ENCODE data around the gene KLHL42.

Gene KLHL42

DNA sequence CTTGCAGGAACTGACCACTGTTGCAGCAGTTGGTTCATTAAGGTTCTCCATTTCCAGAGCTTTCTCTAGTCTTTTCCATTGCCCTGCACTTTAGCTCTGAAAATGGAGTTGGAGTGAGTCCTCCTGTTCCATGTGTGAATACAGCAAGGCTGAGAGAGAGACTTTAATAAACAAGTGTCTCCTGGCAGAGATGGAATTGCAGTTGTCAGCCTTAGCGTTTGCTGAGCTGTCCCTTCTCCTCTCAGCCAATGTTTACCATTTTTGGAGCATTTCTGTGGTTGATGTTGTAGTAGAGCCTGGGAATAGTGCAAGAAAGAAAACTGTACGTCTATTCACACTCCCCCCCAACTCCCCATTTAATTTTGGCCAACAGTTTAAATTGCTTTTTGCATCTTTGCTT, 7.5 kb downstream of the KLHL42 start:
- H3K9me3 ChIP-seq (ENCODE audit: low read depth, low read length) = no peaks in the 10 kb centered on the region
- no peak overlapping the region for H3K9ac ChIP-seq (ENCODE audit: insufficient read length)
- H3K4me3 ChIP-seq = no peak overlapping the region
- peaks cover 18% of the 10 kb centered on the region for H3K36me3 ChIP-seq (ENCODE audit: insufficient read depth, low read length)
- no peak overlapping the region for H3K27ac ChIP-seq
- DNase-seq (ENCODE audit: low read depth, low spot score) = no peak
- TF ChIP-seq EZH2 (IDR thresholded peaks at IDR 0.05) (no peak), FOXP2 (optimal IDR thresholded peaks at IDR 0.05; ENCODE audit: control extremely low read depth, extremely low read length, insufficient read depth) (no peak), POLR2AphosphoS5 (IDR thresholded peaks at IDR 0.05; ENCODE audit: borderline replicate concordance, low read depth, low read length) (no peak)

DNA sequence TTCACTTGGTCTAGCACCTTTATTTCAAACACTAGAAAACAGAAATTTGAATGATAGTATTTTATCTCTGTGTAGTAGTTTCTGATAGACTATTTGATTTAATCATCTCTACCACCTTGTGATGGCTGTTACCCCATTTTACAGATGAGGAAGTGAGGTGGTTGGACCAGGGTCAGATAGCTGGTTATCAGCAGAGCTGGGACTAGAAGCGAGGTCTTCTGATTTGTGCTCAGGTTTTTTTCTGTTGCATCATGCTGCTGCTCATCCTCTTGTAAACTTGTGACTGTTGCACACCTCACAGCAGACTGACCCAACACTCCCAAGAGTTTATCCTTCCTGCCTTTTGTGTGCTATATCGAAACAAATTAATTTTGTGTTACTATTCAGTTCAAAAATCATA, 10.1 kb downstream of the KLHL42 start:
- DNase-seq (ENCODE audit: low read depth, low spot score) = no peak
- Histone ChIP-seq H3K27ac (no peak overlapping the region), H3K9ac (ENCODE audit: insufficient read length) (no peak overlapping the region), H3K4me3 (no peak overlapping the region), H3K9me3 (ENCODE audit: low read depth, low read length) (no peaks in the 10 kb centered on the region), H3K36me3 (ENCODE audit: insufficient read depth, low read length) (peaks cover 26% of the 10 kb centered on the region)
- no peak for TF ChIP-seq POLR2AphosphoS5 (IDR thresholded peaks at IDR 0.05; ENCODE audit: borderline replicate concordance, low read depth, low read length)
- no peak for TF ChIP-seq EZH2 (IDR thresholded peaks at IDR 0.05)
- no peak for TF ChIP-seq FOXP2 (optimal IDR thresholded peaks at IDR 0.05; ENCODE audit: control extremely low read depth, extremely low read length, insufficient read depth)

DNA sequence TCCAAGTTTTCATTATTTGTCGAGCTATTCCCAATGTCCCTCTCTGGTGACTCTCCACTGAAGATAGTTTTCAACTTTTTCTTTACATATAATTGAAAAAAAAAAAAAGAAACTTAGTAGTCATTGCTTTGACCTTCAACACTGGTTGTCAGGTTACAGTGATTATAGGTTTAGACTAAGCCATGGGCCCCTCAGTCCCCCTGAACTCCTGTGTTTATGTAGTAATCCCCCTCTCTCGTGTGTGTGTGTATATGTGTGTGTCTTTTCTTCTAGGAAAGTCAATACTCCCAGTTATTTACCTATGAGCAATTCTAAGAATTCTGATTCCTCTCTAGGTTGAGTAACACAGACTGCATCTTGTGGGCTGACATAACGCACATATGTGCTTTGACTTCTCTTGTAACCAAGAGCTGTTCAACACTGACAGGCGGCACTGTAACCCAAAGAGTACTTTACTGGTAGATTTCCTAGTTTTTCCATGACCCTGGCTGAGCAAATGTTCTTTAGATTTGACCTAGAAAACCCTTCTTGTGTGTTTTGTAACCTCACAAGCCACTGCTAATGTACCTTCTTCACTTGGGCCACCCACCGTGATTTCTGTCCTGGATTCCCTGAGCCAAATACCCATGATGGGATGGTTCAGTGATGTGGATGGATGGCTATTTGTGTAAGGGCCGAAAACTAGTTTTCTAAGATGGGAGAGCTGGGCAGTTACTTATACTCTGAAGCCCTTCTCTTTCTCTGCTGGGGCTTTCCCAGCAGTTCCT, 15.0 kb downstream of the KLHL42 start:
- Histone ChIP-seq H3K27ac (no peak overlapping the region), H3K36me3 (ENCODE audit: insufficient read depth, low read length) (peaks cover 59% of the 10 kb centered on the region), H3K4me3 (no peak overlapping the region), H3K9me3 (ENCODE audit: low read depth, low read length) (no peaks in the 10 kb centered on the region), H3K9ac (ENCODE audit: insufficient read length) (no peak overlapping the region)
- no peak for DNase-seq (ENCODE audit: low read depth, low spot score)
- TF ChIP-seq EZH2 (IDR thresholded peaks at IDR 0.05) = no peak
- TF ChIP-seq FOXP2 (optimal IDR thresholded peaks at IDR 0.05; ENCODE audit: control extremely low read depth, extremely low read length, insufficient read depth) = no peak
- TF ChIP-seq POLR2AphosphoS5 (IDR thresholded peaks at IDR 0.05; ENCODE audit: borderline replicate concordance, low read depth, low read length) = no peak

DNA sequence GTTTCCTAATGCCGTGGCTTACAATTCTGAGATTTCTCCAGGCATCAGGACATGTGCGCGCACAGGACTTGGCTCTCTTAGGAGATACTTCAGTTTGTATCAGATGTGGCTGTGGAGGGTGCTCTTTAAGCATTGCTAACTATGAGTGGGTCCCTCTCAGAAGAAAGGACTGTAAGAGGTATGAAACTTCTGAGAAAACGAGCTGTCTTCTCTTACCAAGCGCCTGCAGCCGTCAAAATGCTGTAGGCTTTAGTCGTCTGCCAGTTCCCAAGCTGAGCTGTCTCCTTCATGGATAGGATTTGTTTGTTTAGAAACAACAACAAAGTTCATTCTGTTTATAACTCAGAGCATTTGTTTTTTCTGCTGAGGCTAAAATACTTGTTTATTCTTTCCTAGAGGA, 16.1 kb downstream of the KLHL42 start:
- Histone ChIP-seq H3K4me3 (no peak overlapping the region), H3K36me3 (ENCODE audit: insufficient read depth, low read length) (peaks cover 58% of the 10 kb centered on the region), H3K9ac (ENCODE audit: insufficient read length) (no peak overlapping the region), H3K9me3 (ENCODE audit: low read depth, low read length) (no peaks in the 10 kb centered on the region), H3K27ac (no peak overlapping the region)
- TF ChIP-seq EZH2 (IDR thresholded peaks at IDR 0.05) (no peak), FOXP2 (optimal IDR thresholded peaks at IDR 0.05; ENCODE audit: control extremely low read depth, extremely low read length, insufficient read depth) (no peak), POLR2AphosphoS5 (IDR thresholded peaks at IDR 0.05; ENCODE audit: borderline replicate concordance, low read depth, low read length) (no peak)
- no peak for DNase-seq (ENCODE audit: low read depth, low spot score)

DNA sequence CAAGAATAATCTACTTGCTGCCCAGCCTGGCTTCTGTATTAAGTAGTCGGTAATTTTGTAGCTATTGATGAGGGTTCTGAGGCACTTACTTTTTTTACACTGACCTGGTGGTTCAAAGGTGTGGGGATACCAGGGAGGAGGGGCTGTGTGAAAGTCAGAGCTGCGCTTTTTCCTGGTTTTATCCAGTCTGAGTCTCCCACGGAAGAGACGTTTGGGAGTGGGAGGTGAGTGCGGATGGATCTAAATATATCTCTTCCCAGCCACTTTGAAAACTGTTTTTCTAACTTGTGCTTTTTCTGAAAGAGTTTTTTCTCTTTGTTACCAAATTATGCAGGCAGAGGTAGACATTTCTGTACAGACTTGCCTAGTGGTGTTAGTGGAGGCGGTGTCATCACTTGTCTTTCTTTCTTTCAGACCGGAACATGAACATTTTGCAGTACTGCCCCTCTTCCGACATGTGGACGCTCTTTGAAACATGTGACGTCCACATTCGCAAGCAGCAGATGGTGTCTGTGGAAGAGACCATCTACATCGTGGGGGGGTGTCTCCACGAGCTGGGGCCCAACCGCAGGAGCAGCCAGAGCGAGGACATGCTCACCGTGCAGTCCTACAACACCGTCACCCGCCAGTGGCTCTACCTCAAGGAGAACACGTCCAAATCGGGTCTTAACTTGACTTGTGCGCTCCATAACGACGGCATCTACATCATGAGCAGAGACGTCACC, 17.4 kb downstream of the KLHL42 start:
- Histone ChIP-seq H3K9me3 (ENCODE audit: low read depth, low read length) (no peaks in the 10 kb centered on the region), H3K27ac (no peak overlapping the region), H3K36me3 (ENCODE audit: insufficient read depth, low read length) (peaks cover 46% of the 10 kb centered on the region)

DNA sequence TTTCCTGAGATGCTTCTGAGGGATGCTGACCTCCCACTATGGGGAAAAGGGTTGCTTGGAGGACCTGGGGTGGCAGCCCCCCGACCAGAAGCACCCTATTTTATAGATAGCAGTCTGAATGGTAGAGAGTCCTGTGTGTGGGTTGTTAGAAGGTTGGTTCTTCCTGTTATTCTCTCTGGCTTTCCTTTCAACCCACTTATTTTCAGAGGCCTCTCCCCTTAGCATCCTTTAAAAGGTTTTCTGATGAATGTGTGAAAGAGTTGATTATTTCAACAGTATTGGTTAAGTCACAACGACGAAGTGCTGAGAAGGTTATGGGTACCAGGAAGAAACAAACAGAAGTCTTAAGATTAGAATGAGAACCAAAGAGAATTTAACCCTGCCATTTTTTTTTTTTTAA, 20.8 kb downstream of the KLHL42 start:
- no peak overlapping the region for H3K4me3 ChIP-seq
- no peak for DNase-seq (ENCODE audit: low read depth, low spot score)
- H3K36me3 ChIP-seq (ENCODE audit: insufficient read depth, low read length) = peaks cover 31% of the 10 kb centered on the region
- H3K9me3 ChIP-seq (ENCODE audit: low read depth, low read length) = no peaks in the 10 kb centered on the region
- H3K9ac ChIP-seq (ENCODE audit: insufficient read length) = no peak overlapping the region
- H3K27ac ChIP-seq = no peak overlapping the region
- no peak for TF ChIP-seq FOXP2 (optimal IDR thresholded peaks at IDR 0.05; ENCODE audit: control extremely low read depth, extremely low read length, insufficient read depth)
- TF ChIP-seq EZH2 (IDR thresholded peaks at IDR 0.05) = no peak
- no peak for TF ChIP-seq POLR2AphosphoS5 (IDR thresholded peaks at IDR 0.05; ENCODE audit: borderline replicate concordance, low read depth, low read length)

More for the DNA sequence above, 17.4 kb downstream of the KLHL42 start:
- no peak for DNase-seq (ENCODE audit: low read depth, low spot score)
- no peak overlapping the region for H3K4me3 ChIP-seq
- no peak overlapping the region for H3K9ac ChIP-seq (ENCODE audit: insufficient read length)
- TF ChIP-seq POLR2AphosphoS5 (IDR thresholded peaks at IDR 0.05; ENCODE audit: borderline replicate concordance, low read depth, low read length) = no peak
- TF ChIP-seq EZH2 (IDR thresholded peaks at IDR 0.05) = no peak

DNA sequence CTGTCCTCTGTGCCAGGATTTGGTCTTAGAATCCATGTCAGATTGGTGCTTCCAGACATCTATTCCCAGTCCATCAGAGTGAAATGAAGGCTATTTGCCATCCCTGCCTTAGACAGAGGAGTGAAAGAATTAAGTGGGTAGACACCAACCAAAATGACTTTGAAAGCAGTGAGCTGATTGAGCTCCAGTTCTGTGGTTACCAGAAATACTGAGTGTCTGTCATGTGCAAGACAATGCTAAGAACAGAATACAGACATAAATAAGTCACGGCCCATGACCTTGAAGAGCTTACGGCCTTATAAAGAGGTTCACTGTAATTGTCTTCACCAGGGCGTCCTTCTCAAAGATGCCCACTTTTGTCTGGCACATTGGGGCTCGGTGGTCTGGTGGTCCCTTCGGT, 21.6 kb downstream of the KLHL42 start:
- Histone ChIP-seq H3K27ac (no peak overlapping the region), H3K9me3 (ENCODE audit: low read depth, low read length) (no peaks in the 10 kb centered on the region), H3K4me3 (no peak overlapping the region), H3K36me3 (ENCODE audit: insufficient read depth, low read length) (peaks cover 25% of the 10 kb centered on the region), H3K9ac (ENCODE audit: insufficient read length) (no peak overlapping the region)
- DNase-seq (ENCODE audit: low read depth, low spot score) = no peak
- no peak for TF ChIP-seq FOXP2 (optimal IDR thresholded peaks at IDR 0.05; ENCODE audit: control extremely low read depth, extremely low read length, insufficient read depth)
- TF ChIP-seq EZH2 (IDR thresholded peaks at IDR 0.05) = no peak

DNA sequence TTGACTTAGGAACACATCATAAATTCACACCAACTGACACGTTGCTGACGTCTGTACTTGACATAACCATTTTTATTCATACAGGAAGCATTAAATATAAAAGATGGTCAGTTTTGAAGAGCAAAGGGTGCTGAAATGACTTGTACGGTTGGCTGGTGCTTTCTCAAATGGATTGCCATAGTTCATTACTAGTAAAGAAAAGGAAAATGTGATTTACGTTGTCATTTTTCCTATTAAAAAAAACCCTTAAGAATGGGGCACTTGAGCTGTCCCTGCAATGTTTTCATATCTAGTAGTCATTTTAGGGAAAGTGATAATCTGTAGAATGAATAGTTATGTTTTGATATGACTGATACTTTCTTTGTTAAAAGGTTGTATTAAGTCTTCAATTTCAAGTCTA, 22.5 kb downstream of the KLHL42 start:
- Histone ChIP-seq H3K27ac (no peak overlapping the region), H3K4me3 (no peak overlapping the region), H3K36me3 (ENCODE audit: insufficient read depth, low read length) (peaks cover 18% of the 10 kb centered on the region), H3K9me3 (ENCODE audit: low read depth, low read length) (no peaks in the 10 kb centered on the region), H3K9ac (ENCODE audit: insufficient read length) (no peak overlapping the region)
- no peak for DNase-seq (ENCODE audit: low read depth, low spot score)
- TF ChIP-seq FOXP2 (optimal IDR thresholded peaks at IDR 0.05; ENCODE audit: control extremely low read depth, extremely low read length, insufficient read depth) = no peak
- no peak for TF ChIP-seq POLR2AphosphoS5 (IDR thresholded peaks at IDR 0.05; ENCODE audit: borderline replicate concordance, low read depth, low read length)
- no peak for TF ChIP-seq EZH2 (IDR thresholded peaks at IDR 0.05)

Measured in SK-N-MC (cell line).